Epidermal melanocyte (primary cell): ENCODE results near the gene ZNRD2.

Experiments
- DNase-seq: peaks from one replicate; pipeline ENCODE4 v3.0.0; 2011; ENCODE audit warnings: low spot score; ENCODE audit not compliant: insufficient read length

Gene ZNRD2

DNA sequence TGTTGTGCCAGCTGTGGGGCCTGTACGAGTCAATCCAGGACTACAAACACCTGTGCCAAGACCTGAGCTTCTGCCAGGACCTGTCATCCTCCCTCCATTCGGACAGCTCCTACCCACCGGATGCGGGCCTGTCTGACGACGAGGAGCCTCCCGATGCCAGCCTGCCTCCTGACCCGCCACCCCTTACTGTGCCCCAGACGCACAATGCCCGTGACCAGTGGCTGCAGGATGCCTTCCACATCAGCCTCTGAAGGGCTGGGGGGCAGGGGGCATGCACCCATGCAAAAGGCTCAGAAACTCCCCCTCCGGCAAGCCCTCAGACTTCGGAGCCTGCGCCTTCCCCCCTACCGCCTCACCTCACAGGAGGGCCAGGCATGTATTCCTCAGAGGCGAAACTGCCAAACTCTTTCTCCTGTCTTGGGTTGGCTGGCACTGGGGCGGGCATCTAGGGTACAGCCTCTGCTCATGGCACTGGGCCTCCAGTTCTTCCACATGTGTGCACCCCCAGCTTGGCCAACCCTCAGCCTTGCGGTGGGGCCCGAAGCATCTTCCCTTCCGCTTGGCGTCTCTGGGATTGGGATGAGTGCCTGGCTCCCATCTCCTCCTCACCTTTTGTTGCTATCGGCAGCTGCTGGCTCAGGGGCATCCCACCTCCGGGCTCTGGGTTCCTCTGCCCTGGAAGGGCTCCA is 3.3 kb downstream of the ZNRD2 start:
- DNase-seq: no peak

DNA sequence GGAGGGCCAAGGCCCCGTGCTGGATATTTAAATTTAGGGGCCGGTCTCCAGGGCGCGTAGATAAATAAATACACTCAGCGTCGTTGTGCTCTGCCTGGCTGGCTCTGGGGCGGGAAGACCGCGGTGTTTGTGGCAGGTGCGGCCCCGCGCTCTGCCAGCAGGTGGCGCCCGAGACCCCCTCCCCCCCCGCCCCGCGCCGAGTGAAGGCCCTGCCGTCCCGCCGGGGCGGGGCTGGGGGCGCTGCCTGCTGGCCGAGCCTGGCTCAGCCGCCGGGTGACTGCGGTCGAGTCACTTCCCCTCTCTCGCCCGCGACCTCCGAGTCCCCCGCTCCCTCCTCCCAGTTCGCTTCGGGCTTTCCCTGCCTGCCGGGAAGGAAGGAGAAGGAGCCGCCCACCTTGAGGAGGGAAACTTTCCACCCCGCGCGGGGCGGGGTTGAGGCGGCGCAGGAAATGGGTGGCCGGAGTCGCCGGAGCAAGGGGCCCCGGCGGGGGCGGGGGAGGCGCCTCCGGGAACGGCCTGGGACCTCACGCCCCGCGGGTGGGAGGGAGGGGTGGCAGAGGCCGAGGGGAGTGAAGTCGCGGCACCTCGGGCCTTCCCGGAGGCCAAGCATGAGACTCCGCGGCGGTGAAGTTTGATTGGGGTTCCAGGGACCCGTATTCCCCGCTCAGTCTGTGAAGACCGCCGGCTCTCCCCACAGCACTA is 4.0 kb downstream of the ZNRD2 start:
- DNase-seq: peak; percentile 97

GRCh38 chr11:65574811-65575567 is 4.7 kb downstream of the ZNRD2 start:
- no peak for DNase-seq

DNA sequence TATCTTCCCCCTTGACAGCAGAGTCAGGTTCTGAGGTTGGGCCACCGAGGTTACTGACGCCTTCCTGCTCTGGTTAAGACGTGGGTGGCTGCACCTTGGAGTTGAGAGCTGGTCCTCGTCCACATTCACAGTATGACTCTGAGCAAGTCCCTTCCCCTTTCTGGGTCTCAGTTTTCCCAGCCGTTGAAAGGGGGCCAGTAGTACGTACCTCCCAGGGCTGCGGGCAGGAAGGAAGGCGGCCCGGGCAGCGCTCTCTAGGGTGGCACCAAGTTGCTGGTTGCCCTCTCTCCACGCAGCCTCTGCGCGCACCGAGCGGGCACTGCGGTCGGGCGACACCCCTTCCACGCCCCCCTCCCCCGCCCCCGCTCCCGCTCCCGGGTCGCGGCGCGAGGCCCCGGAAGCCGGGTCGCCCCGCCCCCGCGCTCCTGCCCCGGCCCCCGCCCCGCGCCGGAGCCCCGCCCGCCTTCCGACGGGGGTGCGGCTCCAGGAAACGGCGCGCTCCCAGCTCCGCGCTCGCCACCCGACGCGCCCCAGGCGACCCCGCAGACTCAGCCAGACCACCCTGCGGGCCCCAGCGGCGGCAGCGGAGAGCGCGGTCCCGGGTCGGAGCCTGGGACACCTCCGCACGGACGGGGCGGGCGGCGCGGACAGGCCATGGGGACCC is 5.4 kb downstream of the ZNRD2 start, which contains the start of gene EHBP1L1:
Gene EHBP1L1, plus strand, starts transcription at position 486 of the 664 bp plus-strand sequence. CDS start 250 bp downstream, outside the sequence.
- peak; percentile 90 for DNase-seq

DNA sequence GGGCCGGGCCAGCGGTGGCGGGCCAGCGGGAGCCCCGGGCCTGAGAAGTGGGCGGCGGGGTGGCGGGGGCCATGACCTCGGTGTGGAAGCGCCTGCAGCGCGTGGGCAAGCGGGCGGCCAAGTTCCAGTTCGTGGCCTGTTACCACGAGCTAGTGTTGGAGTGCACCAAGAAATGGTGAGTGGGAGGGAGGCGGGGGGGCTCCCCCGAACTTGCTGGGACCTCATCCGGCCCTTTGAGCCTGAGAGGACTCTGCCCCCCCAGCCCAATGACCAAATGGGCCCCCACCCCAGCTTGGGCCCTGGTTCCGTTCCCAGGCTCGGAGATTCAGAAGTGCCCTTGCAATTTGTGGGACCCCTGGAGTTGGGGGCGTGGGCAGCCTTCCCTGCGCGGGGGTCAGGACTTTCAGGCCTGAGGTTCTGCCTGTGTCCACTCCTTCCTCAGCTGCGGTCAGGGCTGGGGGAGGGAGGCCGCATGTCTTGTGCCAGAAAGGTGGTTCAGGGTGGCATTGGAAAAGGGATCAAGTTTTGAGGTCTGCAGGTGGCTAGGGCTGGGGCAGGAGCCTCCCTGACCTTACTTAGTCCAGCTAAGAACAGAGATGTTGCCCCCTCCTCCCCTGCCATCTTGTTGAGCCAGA is 6.1 kb downstream of the ZNRD2 start:
- no peak for DNase-seq

GRCh38 chr11:65576867-65577755 is 6.8 kb downstream of the ZNRD2 start:
- peak; percentile 70 for DNase-seq

DNA sequence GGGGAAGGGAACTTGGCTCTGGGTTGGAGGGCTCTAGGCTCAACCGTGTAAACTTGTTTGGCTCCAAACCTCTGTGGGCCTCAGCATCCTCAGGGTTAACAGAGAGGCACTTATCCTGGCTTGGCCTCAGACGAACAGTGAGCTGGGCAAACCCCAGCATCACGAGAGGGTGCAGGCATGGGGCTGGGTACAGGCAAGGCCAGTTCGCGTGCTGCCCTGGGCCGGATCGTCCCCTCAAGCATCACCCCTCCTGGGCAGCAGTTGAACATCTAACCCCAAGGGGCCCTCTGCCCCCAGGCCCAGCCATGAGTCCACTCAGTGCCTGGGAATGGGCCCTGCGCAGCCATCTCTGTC is 7.5 kb downstream of the ZNRD2 start:
- no peak for DNase-seq

DNA sequence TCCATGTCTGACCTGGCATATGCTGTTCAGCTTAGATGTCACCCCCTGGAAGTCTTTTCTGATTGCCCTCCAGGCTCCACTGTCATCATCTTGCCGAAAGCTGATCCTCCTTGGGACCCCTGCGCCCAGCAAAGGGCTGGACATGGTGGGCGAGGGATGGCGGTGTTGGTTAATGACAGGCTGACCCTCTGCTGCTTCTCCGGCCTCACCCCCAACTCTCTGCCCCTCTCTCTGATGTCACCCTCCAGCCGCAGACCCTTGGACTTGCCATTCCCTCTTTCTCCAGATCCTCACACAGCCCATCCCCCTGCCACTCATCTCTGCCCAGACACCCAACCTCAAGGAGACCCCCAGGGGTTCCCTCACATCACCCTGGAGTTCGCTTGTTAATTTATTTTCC is 7.9 kb downstream of the ZNRD2 start:
- DNase-seq: no peak

GRCh38 chr11:65578667-65579066 is 8.4 kb downstream of the ZNRD2 start:
- DNase-seq: no peak

DNA sequence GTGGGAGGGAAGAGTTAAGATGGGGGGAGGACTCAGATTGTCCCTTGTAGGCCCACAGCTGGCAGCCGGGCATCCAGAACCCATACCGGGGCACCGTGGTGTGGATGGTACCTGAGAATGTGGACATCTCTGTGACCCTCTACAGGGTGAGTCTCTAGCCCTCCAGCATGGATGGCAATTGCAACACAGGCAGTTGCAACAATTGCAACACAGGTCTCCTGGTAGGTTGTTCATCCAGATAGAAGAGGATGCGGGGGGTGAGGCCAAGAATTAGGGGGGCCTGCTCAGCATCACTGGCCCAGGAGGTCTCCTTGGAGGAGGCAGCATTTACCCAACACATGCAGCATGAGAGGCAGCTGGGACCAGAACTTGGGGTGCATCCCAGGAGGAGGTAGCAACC is 9.0 kb downstream of the ZNRD2 start:
- no peak for DNase-seq

DNA sequence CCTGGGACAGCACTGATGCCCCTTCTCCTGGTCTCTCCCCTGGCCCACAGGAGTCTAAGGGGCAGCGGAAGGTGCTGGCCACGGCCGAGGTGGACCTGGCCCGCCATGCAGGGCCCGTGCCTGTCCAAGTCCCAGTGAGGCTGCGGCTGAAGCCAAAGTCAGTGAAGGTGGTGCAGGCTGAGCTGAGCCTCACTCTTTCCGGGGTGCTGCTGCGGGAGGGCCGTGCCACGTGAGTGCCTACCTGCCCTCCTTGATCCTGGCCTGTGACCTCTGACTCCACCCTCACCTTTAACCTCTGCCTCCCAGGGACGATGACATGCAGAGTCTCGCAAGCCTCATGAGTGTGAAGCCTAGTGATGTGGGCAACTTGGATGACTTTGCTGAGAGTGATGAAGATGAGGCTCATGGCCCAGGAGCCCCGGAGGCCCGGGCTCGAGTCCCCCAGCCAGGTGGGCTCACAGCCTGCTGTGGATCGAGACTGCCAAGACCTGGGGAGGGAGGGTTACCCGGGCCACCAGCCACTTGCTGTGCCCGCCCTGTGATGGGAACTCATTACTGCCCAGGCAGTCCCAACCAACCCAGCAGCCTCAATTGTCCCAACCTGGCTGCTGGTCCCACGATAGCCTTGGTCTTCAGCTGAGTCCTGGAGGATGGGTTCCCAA is 9.9 kb downstream of the ZNRD2 start:
- DNase-seq: no peak

DNA sequence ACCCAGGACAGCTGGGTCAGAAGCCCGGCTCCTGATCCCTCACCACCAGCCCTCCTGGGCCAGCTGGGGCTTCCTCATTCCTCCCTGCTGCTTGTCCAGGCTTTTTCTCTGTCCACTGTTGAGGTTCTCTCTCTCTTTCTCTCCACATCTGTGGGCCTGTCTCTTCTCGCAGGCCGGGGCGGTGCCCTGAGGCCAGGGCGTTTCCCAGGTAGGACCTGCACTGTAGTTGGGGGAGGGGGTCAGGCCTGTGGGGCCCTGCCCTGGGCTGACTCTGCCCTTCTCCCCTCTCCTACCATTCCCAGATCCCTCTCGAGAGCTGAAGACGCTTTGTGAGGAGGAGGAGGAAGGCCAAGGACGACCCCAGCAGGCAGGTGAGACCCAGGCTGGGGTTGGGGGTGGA is 10.5 kb downstream of the ZNRD2 start:
- no peak for DNase-seq

- DNase-seq: no peak
Measured at GRCh38 chr11:65581928-65582327, 11.7 kb downstream of the ZNRD2 start.

DNA sequence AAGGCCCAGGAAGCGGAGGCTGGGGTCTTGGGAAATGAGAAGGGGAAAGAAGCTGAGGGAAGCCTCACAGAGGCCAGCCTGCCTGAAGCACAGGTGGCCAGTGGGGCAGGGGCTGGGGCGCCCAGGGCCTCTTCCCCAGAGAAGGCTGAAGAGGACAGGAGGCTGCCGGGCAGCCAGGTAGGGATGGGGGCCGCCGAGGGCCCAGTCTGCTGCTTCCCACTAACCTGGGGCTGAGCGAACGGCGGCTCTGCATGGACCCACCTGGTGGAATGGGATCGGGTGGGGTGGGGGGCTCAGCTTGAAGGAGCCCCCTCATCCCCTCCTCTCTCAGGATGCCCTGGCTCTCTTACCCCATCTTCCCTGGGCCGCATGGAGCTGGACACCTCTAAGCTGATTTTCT is 13.3 kb downstream of the ZNRD2 start:
- DNase-seq: no peak

- no peak for DNase-seq
Measured at GRCh38 chr11:65584106-65584505, 13.8 kb downstream of the ZNRD2 start.

GRCh38 chr11:65584723-65585171 is 14.5 kb downstream of the ZNRD2 start:
- no peak for DNase-seq

DNA sequence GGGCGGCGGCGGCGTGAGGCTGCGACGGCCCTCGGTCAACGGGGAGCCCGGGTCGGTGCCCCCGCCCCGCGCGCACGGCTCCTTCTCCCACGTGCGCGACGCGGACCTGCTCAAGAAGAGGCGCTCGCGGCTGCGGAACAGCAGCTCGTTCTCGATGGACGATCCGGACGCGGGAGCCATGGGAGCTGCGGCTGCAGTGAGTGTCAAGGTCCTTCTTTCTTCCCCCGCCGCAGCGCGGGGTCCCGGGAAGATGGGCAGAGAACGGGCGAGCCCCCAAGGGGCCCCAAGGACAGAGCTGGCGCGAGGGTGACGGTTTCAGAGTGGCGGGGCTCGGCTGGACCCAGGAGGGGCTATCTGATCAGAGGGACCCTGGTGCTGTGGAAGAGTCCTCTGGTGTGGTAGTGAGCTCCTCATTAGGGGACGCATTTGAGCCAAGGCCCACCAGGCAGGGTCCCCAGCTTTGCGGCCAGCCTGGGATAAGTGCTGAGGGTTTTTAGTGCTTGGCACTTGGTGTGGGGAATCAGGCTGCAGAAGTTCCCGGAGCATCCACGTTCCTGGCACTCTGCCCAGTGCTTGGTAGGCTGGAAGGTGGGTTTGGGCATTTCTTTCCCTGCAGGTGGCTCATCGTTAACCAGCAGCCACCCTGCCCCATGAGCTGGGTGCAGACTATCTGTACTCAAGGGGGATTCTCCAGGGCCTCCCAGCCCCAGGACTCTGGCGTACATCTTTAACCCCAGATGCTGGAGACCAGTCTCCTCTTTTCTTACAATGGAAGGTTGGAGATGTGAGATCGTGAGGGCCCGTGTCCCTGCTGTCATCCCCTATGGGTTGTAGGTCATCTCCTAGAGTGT is 15.3 kb downstream of the ZNRD2 start:
- DNase-seq: no peak

DNA sequence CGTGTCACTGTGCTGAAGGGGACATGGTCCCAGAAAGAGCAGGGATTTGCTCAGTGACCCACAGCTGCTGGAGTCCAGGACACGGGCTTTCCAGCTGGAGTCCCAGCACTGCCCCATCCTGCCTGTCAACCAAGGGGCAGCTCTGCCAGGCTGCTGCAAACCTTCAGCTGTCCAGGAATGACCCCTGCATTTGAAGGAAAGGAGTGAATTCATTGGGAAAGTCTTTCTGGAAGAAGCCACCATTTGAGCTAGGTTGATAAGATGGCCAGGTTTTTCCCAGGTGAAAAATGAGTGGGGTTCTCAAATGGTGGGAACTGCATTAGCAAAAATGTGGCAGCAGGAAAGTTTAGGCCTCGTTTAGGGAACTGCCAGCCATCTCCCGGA is 16.0 kb downstream of the ZNRD2 start:
- DNase-seq: no peak

DNA sequence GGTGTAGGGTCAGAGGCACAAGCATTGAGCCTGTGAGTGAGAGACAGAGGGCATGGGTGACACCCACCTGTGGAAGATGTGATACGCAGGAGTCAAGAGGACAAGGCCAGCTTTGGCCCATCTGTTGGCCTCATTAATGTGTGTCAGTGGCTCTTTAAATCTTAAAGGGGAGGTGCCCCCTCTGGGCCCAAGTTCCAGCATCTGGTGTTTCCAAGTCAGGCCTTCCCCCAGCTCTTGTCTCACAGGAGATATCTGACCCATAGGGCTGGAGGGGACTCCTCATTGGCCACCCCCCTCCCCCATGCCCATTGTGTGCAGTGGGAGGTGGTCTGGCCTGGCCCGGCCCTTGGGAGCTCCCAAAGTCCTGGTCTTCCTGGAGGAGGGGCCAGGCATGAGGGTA is 16.4 kb downstream of the ZNRD2 start:
- DNase-seq: peak; percentile 100
